Measurements from ENCODE around the gene FNDC1.

The FNDC1 gene

GRCh38 chr6:159161839-159162238, 7.4 kb upstream of the FNDC1 start:
- DNase-seq = no peak

- no peak for DNase-seq
Observed at GRCh38 chr6:159163901-159164370, 5.3 kb upstream of the FNDC1 start.

- DNase-seq = no peak
Observed at GRCh38 chr6:159168536-159169192, 536 bp upstream of the FNDC1 start.

- no peak for DNase-seq
Observed at GRCh38 chr6:159169557-159170332, 545 bp downstream of the FNDC1 start.

- no peak for DNase-seq
Observed at GRCh38 chr6:159170333-159170672, 1.1 kb downstream of the FNDC1 start.

GRCh38 chr6:159170999-159171712, 2.0 kb downstream of the FNDC1 start:
- DNase-seq = no peak

GRCh38 chr6:159172091-159172491, 2.9 kb downstream of the FNDC1 start:
- DNase-seq = no peak

- peak in 9 of 14 donors; percentile 5 to 51 (median 22) for DNase-seq
Observed at GRCh38 chr6:159174263-159174969, 5.2 kb downstream of the FNDC1 start.

GRCh38 chr6:159176913-159177312, 7.7 kb downstream of the FNDC1 start:
- DNase-seq = no peak

- DNase-seq = no peak
Observed at GRCh38 chr6:159178847-159179246, 9.6 kb downstream of the FNDC1 start.

- DNase-seq = no peak
Observed at GRCh38 chr6:159180001-159180400, 10.8 kb downstream of the FNDC1 start.

- DNase-seq = no peak
Observed at GRCh38 chr6:159181914-159182313, 12.7 kb downstream of the FNDC1 start.

- DNase-seq = no peak
Observed at GRCh38 chr6:159184559-159184958, 15.4 kb downstream of the FNDC1 start.

GRCh38 chr6:159190460-159190859, 21.3 kb downstream of the FNDC1 start:
- DNase-seq = no peak

GRCh38 chr6:159193923-159194322, 24.7 kb downstream of the FNDC1 start:
- no peak for DNase-seq

- no peak for DNase-seq
Observed at GRCh38 chr6:159194421-159194820, 25.2 kb downstream of the FNDC1 start.

GRCh38 chr6:159196430-159196975, 27.3 kb downstream of the FNDC1 start:
- DNase-seq = no peak

- DNase-seq = no peak
Observed at GRCh38 chr6:159197251-159197650, 28.1 kb downstream of the FNDC1 start.

- DNase-seq = no peak
Observed at GRCh38 chr6:159201336-159201735, 32.1 kb downstream of the FNDC1 start.

GRCh38 chr6:159203304-159204005, 34.3 kb downstream of the FNDC1 start:
- DNase-seq = no peak

GRCh38 chr6:159204605-159205004, 35.4 kb downstream of the FNDC1 start:
- DNase-seq = no peak

GRCh38 chr6:159212028-159212427, 42.8 kb downstream of the FNDC1 start:
- DNase-seq = no peak

Measured in C1 segment of cervical spinal cord (tissue), 14 donors.